Measurements from ENCODE around the gene ABCC2.

ABCC2 gene

GRCh38 chr10:99793819-99794218 lies 11.4 kb downstream of the ABCC2 start:
- no peak overlapping the region for H3K27ac ChIP-seq (ENCODE audit: low read length)
- ATAC-seq (ENCODE audit: insufficient read depth, low read depth) (no peak), DNase-seq (no peak)
- no peak overlapping the region for H3K4me3 ChIP-seq (ENCODE audit: low read depth in 1 of 2, low read length in 2 of 2)
- no peaks in the 10 kb centered on the region for H3K27me3 ChIP-seq (ENCODE audit: insufficient read depth, low read length, poor library complexity)
- H2AFZ ChIP-seq (ENCODE audit: low read depth, low read length) = no peak overlapping the region
- H3K4me2 ChIP-seq (ENCODE audit: insufficient read depth, low read length) = no peak overlapping the region
- H3K36me3 ChIP-seq (ENCODE audit: insufficient read depth, low read length) = no peaks in the 10 kb centered on the region
- no peak overlapping the region for H3K9ac ChIP-seq (ENCODE audit: low read depth, low read length)
- H3K9me3 ChIP-seq (ENCODE audit: insufficient read depth, low read length, severe bottlenecking) = no peaks in the 10 kb centered on the region
- no peaks in the 10 kb centered on the region for H4K20me1 ChIP-seq (ENCODE audit: insufficient read depth, low read length)
- no peak for TF ChIP-seq CTCF (IDR thresholded peaks at IDR 0.05; ENCODE audit: borderline replicate concordance, extremely low read depth, low read length, poor library complexity, severe bottlenecking)
- TF ChIP-seq EZH2 (IDR thresholded peaks at IDR 0.05; ENCODE audit: borderline replicate concordance, low read depth, low read length, severe bottlenecking) = no peak
- no peaks in the 10 kb centered on the region for H3K4me1 ChIP-seq (ENCODE audit: insufficient read depth, low read length)
- H3K79me2 ChIP-seq (ENCODE audit: insufficient read depth, low read length) = no peaks in the 10 kb centered on the region

GRCh38 chr10:99796928-99797327 lies 14.5 kb downstream of the ABCC2 start:
- H3K36me3 ChIP-seq (ENCODE audit: insufficient read depth, low read length) = no peaks in the 10 kb centered on the region
- ATAC-seq (ENCODE audit: insufficient read depth, low read depth) = no peak

GRCh38 chr10:99798031-99798430 lies 15.6 kb downstream of the ABCC2 start:
- Histone ChIP-seq H3K9ac (ENCODE audit: low read depth, low read length) (no peak overlapping the region), H2AFZ (ENCODE audit: low read depth, low read length) (no peak overlapping the region), H3K27ac (ENCODE audit: low read length) (no peak overlapping the region), H3K36me3 (ENCODE audit: insufficient read depth, low read length) (no peaks in the 10 kb centered on the region), H3K4me1 (ENCODE audit: insufficient read depth, low read length) (no peaks in the 10 kb centered on the region), H3K79me2 (ENCODE audit: insufficient read depth, low read length) (no peaks in the 10 kb centered on the region), H3K4me2 (ENCODE audit: insufficient read depth, low read length) (no peak overlapping the region), H3K4me3 (ENCODE audit: low read depth in 1 of 2, low read length in 2 of 2) (no peak overlapping the region), H3K9me3 (ENCODE audit: insufficient read depth, low read length, severe bottlenecking) (no peaks in the 10 kb centered on the region), H3K27me3 (ENCODE audit: insufficient read depth, low read length, poor library complexity) (no peaks in the 10 kb centered on the region), H4K20me1 (ENCODE audit: insufficient read depth, low read length) (no peaks in the 10 kb centered on the region)
- ATAC-seq (ENCODE audit: insufficient read depth, low read depth) (no peak), DNase-seq (no peak)
- TF ChIP-seq EZH2 (IDR thresholded peaks at IDR 0.05; ENCODE audit: borderline replicate concordance, low read depth, low read length, severe bottlenecking) (no peak), CTCF (IDR thresholded peaks at IDR 0.05; ENCODE audit: borderline replicate concordance, extremely low read depth, low read length, poor library complexity, severe bottlenecking) (no peak)

More at GRCh38 chr10:99796928-99797327, 14.5 kb downstream of the ABCC2 start:
- no peak overlapping the region for H3K4me3 ChIP-seq (ENCODE audit: low read depth in 1 of 2, low read length in 2 of 2)
- no peak for DNase-seq
- H3K27ac ChIP-seq (ENCODE audit: low read length) = no peak overlapping the region
- no peaks in the 10 kb centered on the region for H3K79me2 ChIP-seq (ENCODE audit: insufficient read depth, low read length)
- H2AFZ ChIP-seq (ENCODE audit: low read depth, low read length) = no peak overlapping the region
- TF ChIP-seq EZH2 (IDR thresholded peaks at IDR 0.05; ENCODE audit: borderline replicate concordance, low read depth, low read length, severe bottlenecking) (no peak), CTCF (IDR thresholded peaks at IDR 0.05; ENCODE audit: borderline replicate concordance, extremely low read depth, low read length, poor library complexity, severe bottlenecking) (no peak)
- H3K9me3 ChIP-seq (ENCODE audit: insufficient read depth, low read length, severe bottlenecking) = no peaks in the 10 kb centered on the region
- H3K4me1 ChIP-seq (ENCODE audit: insufficient read depth, low read length) = no peaks in the 10 kb centered on the region
- no peak overlapping the region for H3K4me2 ChIP-seq (ENCODE audit: insufficient read depth, low read length)
- no peaks in the 10 kb centered on the region for H4K20me1 ChIP-seq (ENCODE audit: insufficient read depth, low read length)
- no peaks in the 10 kb centered on the region for H3K27me3 ChIP-seq (ENCODE audit: insufficient read depth, low read length, poor library complexity)
- H3K9ac ChIP-seq (ENCODE audit: low read depth, low read length) = no peak overlapping the region

- H3K79me2 ChIP-seq (ENCODE audit: insufficient read depth, low read length) = no peaks in the 10 kb centered on the region
- H3K36me3 ChIP-seq (ENCODE audit: insufficient read depth, low read length) = no peaks in the 10 kb centered on the region
- H2AFZ ChIP-seq (ENCODE audit: low read depth, low read length) = no peak overlapping the region
- no peaks in the 10 kb centered on the region for H3K9me3 ChIP-seq (ENCODE audit: insufficient read depth, low read length, severe bottlenecking)
- H3K4me3 ChIP-seq (ENCODE audit: low read depth in 1 of 2, low read length in 2 of 2) = no peak overlapping the region
- no peaks in the 10 kb centered on the region for H3K4me1 ChIP-seq (ENCODE audit: insufficient read depth, low read length)
- H3K9ac ChIP-seq (ENCODE audit: low read depth, low read length) = no peak overlapping the region
- no peak overlapping the region for H3K4me2 ChIP-seq (ENCODE audit: insufficient read depth, low read length)
- no peak overlapping the region for H3K27ac ChIP-seq (ENCODE audit: low read length)
- H3K27me3 ChIP-seq (ENCODE audit: insufficient read depth, low read length, poor library complexity) = no peaks in the 10 kb centered on the region
- DNase-seq (no peak), ATAC-seq (ENCODE audit: insufficient read depth, low read depth) (no peak)
- TF ChIP-seq EZH2 (IDR thresholded peaks at IDR 0.05; ENCODE audit: borderline replicate concordance, low read depth, low read length, severe bottlenecking) (no peak), CTCF (IDR thresholded peaks at IDR 0.05; ENCODE audit: borderline replicate concordance, extremely low read depth, low read length, poor library complexity, severe bottlenecking) (no peak)
- no peaks in the 10 kb centered on the region for H4K20me1 ChIP-seq (ENCODE audit: insufficient read depth, low read length)
Observed at GRCh38 chr10:99798920-99799319, 16.5 kb downstream of the ABCC2 start.
